ENCODE results near the gene ASCC1. TPM values are rescaled to one million over a fixed set of nuclear protein-coding genes. Genes with fewer than 3 reads are reported as not detected.

The ASCC1 gene
- total RNA-seq, 2 experiments from 2014 or later: 16.5 to 19.0 TPM

- H3K27me3 ChIP-seq (ENCODE audit: control insufficient read depth in 1 of 2, insufficient read depth in 2 of 2, low read length in 2 of 2): no peaks in the 10 kb centered on the region
- no peaks in the 10 kb centered on the region for H3K9me3 ChIP-seq (ENCODE audit: control insufficient read depth in 1 of 2, insufficient read depth in 1 of 2, low read length in 2 of 2)
- peaks cover 92% of the 10 kb centered on the region for H3K4me1 Mint-ChIP-seq (ENCODE audit: low read depth)
- peaks cover 4% of the 10 kb centered on the region for H3K27me3 Mint-ChIP-seq
- ATAC-seq (ENCODE audit: poor library complexity) (no peak), DNase-seq (peak in 3 of 14 experiments; percentile 7 to 30 (median 20))
- H3K27ac ChIP-seq (ENCODE audit: low read depth in 1 of 2, low read length in 2 of 2): peak overlapping the region; percentile 26 to 96
- POLR2A ChIA-PET: interaction anchor here (0.7 kb wide), 1 partner anchor 134 kb away, joined by 3 read pairs; the partner anchor contains the start of genes ANAPC16 and ASCC1
- TF ChIP-seq CTCF (IDR thresholded peaks at IDR 0.05): no peak
- CTCF ChIA-PET: no interaction called here
- H3K27ac Mint-ChIP-seq: peak overlapping the region; percentile 98
- peaks cover 91% of the 10 kb centered on the region for H3K36me3 Mint-ChIP-seq (ENCODE audit: low read depth)
- H3K4me1 ChIP-seq (ENCODE audit: insufficient read depth, low read length): peaks cover 99% of the 10 kb centered on the region
- peaks cover 74% of the 10 kb centered on the region for H3K36me3 ChIP-seq (ENCODE audit: insufficient read depth, low read length)
- peak overlapping the region; percentile 100 for H3K4me3 Mint-ChIP-seq
- H3K9me3 Mint-ChIP-seq: no peaks in the 10 kb centered on the region
- no peak overlapping the region for H3K4me3 ChIP-seq (ENCODE audit: low read length)
- intact Hi-C loops (cut with DNase I, micrococcal nuclease): loop anchor here in 1 of 2 experiments (2.0 to 10.0 kb wide), 2 partner anchors 21 to 613 kb away; partner anchors contain the start of gene MCU
Observed at GRCh38 chr10:72081772-72082590, 134.1 kb downstream of the ASCC1 start.

- Histone ChIP-seq H3K27ac (ENCODE audit: low read depth in 1 of 2, low read length in 2 of 2) (peak overlapping the region; percentile 46 to 96), H3K9me3 (ENCODE audit: control insufficient read depth in 1 of 2, insufficient read depth in 1 of 2, low read length in 2 of 2) (no peaks in the 10 kb centered on the region), H3K27me3 (ENCODE audit: control insufficient read depth in 1 of 2, insufficient read depth in 2 of 2, low read length in 2 of 2) (no peaks in the 10 kb centered on the region), H3K4me3 (ENCODE audit: low read length) (peak overlapping the region; percentile 28), H3K4me1 (ENCODE audit: insufficient read depth, low read length) (peaks cover 100% of the 10 kb centered on the region), H3K36me3 (ENCODE audit: insufficient read depth, low read length) (peaks cover 74% of the 10 kb centered on the region)
- Mint-ChIP-seq H3K4me3 (peak overlapping the region; percentile 82), H3K27ac (peak overlapping the region; percentile 98), H3K9me3 (no peaks in the 10 kb centered on the region), H3K36me3 (ENCODE audit: low read depth) (peaks cover 91% of the 10 kb centered on the region), H3K27me3 (peaks cover 3% of the 10 kb centered on the region), H3K4me1 (ENCODE audit: low read depth) (peaks cover 93% of the 10 kb centered on the region)
- ChIA-PET CTCF (no interaction called here), POLR2A (interaction anchor here (0.6 kb wide), 1 partner anchor 230 kb away, joined by 3 read pairs; no protein-coding TSS in a partner anchor)
- DNase-seq: peak in 2 of 14 experiments; percentile 9 to 29
- intact Hi-C loops (cut with DNase I, micrococcal nuclease): loop anchor here in 1 of 2 experiments (10.0 kb wide), 1 partner anchor 614 kb away; the partner anchor contains the start of gene MCU
- TF ChIP-seq CTCF (IDR thresholded peaks at IDR 0.05): no peak
- no peak for ATAC-seq (ENCODE audit: poor library complexity)
Observed at GRCh38 chr10:72081210-72081609, 134.9 kb downstream of the ASCC1 start.

GRCh38 chr10:72080042-72080975 is 135.8 kb downstream of the ASCC1 start:
- Histone ChIP-seq H3K4me3 (ENCODE audit: low read length) (peak overlapping the region; percentile 28), H3K27ac (ENCODE audit: low read depth in 1 of 2, low read length in 2 of 2) (peak overlapping the region; percentile 46 to 96), H3K4me1 (ENCODE audit: insufficient read depth, low read length) (peaks cover 100% of the 10 kb centered on the region), H3K36me3 (ENCODE audit: insufficient read depth, low read length) (peaks cover 74% of the 10 kb centered on the region), H3K9me3 (ENCODE audit: control insufficient read depth in 1 of 2, insufficient read depth in 1 of 2, low read length in 2 of 2) (no peaks in the 10 kb centered on the region), H3K27me3 (ENCODE audit: control insufficient read depth in 1 of 2, insufficient read depth in 2 of 2, low read length in 2 of 2) (no peaks in the 10 kb centered on the region)
- intact Hi-C loops (cut with DNase I, micrococcal nuclease): loop anchor here in 1 of 2 experiments (10.0 kb wide), 1 partner anchor 614 kb away; the partner anchor contains the start of gene MCU
- ATAC-seq (ENCODE audit: poor library complexity) (no peak), DNase-seq (peak in 2 of 14 experiments; percentile 14 to 29)
- H3K36me3 Mint-ChIP-seq (ENCODE audit: low read depth): peaks cover 91% of the 10 kb centered on the region
- no peaks in the 10 kb centered on the region for H3K27me3 Mint-ChIP-seq
- peak overlapping the region; percentile 98 for H3K27ac Mint-ChIP-seq
- no peaks in the 10 kb centered on the region for H3K9me3 Mint-ChIP-seq
- ChIA-PET POLR2A (interaction anchor here (0.9 to 2.4 kb wide), 12 partner anchors 9 to 257 kb away, joined by 3 to 42 read pairs (median 4); partner anchors contain the start of genes ANAPC16, ASCC1 and SPOCK2), CTCF (interaction anchor here (2.1 to 2.5 kb wide), 3 partner anchors 31 to 257 kb away, joined by 5 to 12 read pairs (median 8); no protein-coding TSS in a partner anchor)
- H3K4me3 Mint-ChIP-seq: peak overlapping the region; percentile 82
- peaks cover 93% of the 10 kb centered on the region for H3K4me1 Mint-ChIP-seq (ENCODE audit: low read depth)
- no peak for TF ChIP-seq CTCF (IDR thresholded peaks at IDR 0.05)
